Spleen (tissue), 13 donors: Measurements from ENCODE around the gene INTS3. TPM values are rescaled to one million over a fixed set of nuclear protein-coding genes. Genes with fewer than 3 reads are reported as not detected.

Experiments used
- DNase-seq: peaks from one replicate; pipeline ENCODE4 v3.0.0-alpha.2; 2020
- H3K27ac ChIP-seq, 8 donors: fragments of 200-600 bp; sonication (generic) in 7 of 8; 1 replicate in 4 of 8; 2 replicates in 4 of 8; pipeline versions ENCODE4 v1.5.0 to v1.8.0; 2016 to 2021; ENCODE audit warnings: inconsistent platforms in 4 of 8, mild to moderate bottlenecking in 4 of 8, moderate library complexity in 1 of 8
- H3K27me3 ChIP-seq, 7 donors: fragments of 200-600 bp; sonication (generic) in 6 of 7; replicated peaks in 1 of 7; 1 replicate in 4 of 7; 2 replicates in 3 of 7; pipeline versions ENCODE4 v1.5.0 to v1.8.0; 2016 to 2021; ENCODE audit warnings: inconsistent platforms in 3 of 7, mild to moderate bottlenecking in 1 of 7
- H3K36me3 ChIP-seq, 6 donors: fragments of 200-600 bp; sonication (generic) in 5 of 6; 1 replicate in 4 of 6; 2 replicates in 2 of 6; pipeline versions ENCODE4 v1.5.0 to v1.8.0; 2016 to 2021; ENCODE audit warnings: inconsistent platforms in 2 of 6
- H3K4me1 ChIP-seq, 6 donors: fragments of 200-600 bp; sonication (generic) in 5 of 6; 1 replicate in 3 of 6; 2 replicates in 3 of 6; pipeline versions ENCODE4 v1.5.0 to v1.8.0; 2016 to 2021; ENCODE audit warnings: inconsistent platforms in 3 of 6
- H3K4me3 ChIP-seq, 8 donors: fragments of 200-600 bp; sonication (generic) in 7 of 8; 1 replicate in 4 of 8; 2 replicates in 4 of 8; pipeline versions ENCODE4 v1.5.0 to v1.8.0; 2016 to 2021; ENCODE audit warnings: inconsistent platforms in 4 of 8, mild to moderate bottlenecking in 4 of 8, moderate library complexity in 2 of 8
- H3K9me3 ChIP-seq, 8 donors: fragments of 200-600 bp; sonication (generic) in 7 of 8; 1 replicate in 4 of 8; 2 replicates in 4 of 8; pipeline versions ENCODE4 v1.5.0 to v1.8.0; 2016 to 2021; ENCODE audit warnings: inconsistent platforms in 4 of 8
- POLR2A ChIP-seq, 3 donors: fragments of 450-650 bp; IDR thresholded peaks; one replicate each; pipeline ENCODE4 v1.5.1; 2017; ENCODE audit warnings: antibody characterized with exemption in 3 of 3, mild to moderate bottlenecking in 1 of 3
- POLR2AphosphoS5 ChIP-seq, 3 donors: sonication (generic); formaldehyde crosslinking; IDR thresholded peaks; one replicate each; pipeline ENCODE4 v1.5.1; 2017; ENCODE audit warnings: antibody characterized with exemption in 3 of 3
- WGBS, 5 donors: extraction: QIAGEN DNeasy Blood & Tissue Kit in 3 of 5; methylation state at CpG; one replicate each; pipeline versions ENCODE4 v1.1.5 to v1.1.7; 2013 to 2018; 5-methylcytosine and 5-hydroxymethylcytosine counted together
- intact Hi-C: fragments of 100-400 bp; cut with DNase I; formaldehyde crosslinking; loops from one replicate; pipeline ENCODE4 v1.15.0; 2023; ENCODE audit warnings: low total_unique reads
- long read RNA-seq, 2 donors: transcript quantifications; one replicate each; lab custom pipeline, GENCODE V29; 2026
- polyA plus RNA-seq, 3 donors: library from polyadenylated mRNA; stranded (reverse); fragments of 200-250 nt; gene quantifications; one replicate each; pipeline ENCODE4 v1.2.1, GENCODE V29; 2013
- total RNA-seq, 7 donors: library from RNA; depleted of rRNA in 3 of 7; stranded (reverse); fragments of >200 nt in 3 of 7; fragmentation: NEBNext Ultra II Directional in 4 of 7; extraction: Animal tissue kit (Norgen Biotek cat#: 25700) in 4 of 7; gene quantifications; one replicate each; pipeline versions ENCODE4 v1.1.0 to v1.2.1, GENCODE V29; 2016 to 2021
- TF ChIP-seq, protein P1 (sequence below), 11 experiments: fragments of 200-600 bp in 7 of 11; fragments of 450-650 bp in 4 of 11; sonication (generic) in 4 of 11; IDR thresholded peaks in 8 of 11; conservative IDR thresholded peaks in 3 of 11; 1 replicate in 7 of 11; 2 replicates in 4 of 11; pipeline versions ENCODE4 v1.4.0 to v1.8.0; 2016 to 2021; ENCODE audit warnings: antibody characterized with exemption in 11 of 11, inconsistent platforms in 4 of 11, mild to moderate bottlenecking in 1 of 11
- donor health status: healthy with polysubstance abuse.
- donor health status: DM: no; HTN: no; CAD: no; lungs with moderate emphysema.
- donor health status: DM: no; HTN: no; CAD: no.
- donor health status: Bipolar disorder and iron deficiency.
- donor health status: healthy.
- donor health status: DM: no; HTN: no; CAD: no.
- donor health status: DM: yes; HTN: yes; CAD: no.

Gene INTS3, protein sequence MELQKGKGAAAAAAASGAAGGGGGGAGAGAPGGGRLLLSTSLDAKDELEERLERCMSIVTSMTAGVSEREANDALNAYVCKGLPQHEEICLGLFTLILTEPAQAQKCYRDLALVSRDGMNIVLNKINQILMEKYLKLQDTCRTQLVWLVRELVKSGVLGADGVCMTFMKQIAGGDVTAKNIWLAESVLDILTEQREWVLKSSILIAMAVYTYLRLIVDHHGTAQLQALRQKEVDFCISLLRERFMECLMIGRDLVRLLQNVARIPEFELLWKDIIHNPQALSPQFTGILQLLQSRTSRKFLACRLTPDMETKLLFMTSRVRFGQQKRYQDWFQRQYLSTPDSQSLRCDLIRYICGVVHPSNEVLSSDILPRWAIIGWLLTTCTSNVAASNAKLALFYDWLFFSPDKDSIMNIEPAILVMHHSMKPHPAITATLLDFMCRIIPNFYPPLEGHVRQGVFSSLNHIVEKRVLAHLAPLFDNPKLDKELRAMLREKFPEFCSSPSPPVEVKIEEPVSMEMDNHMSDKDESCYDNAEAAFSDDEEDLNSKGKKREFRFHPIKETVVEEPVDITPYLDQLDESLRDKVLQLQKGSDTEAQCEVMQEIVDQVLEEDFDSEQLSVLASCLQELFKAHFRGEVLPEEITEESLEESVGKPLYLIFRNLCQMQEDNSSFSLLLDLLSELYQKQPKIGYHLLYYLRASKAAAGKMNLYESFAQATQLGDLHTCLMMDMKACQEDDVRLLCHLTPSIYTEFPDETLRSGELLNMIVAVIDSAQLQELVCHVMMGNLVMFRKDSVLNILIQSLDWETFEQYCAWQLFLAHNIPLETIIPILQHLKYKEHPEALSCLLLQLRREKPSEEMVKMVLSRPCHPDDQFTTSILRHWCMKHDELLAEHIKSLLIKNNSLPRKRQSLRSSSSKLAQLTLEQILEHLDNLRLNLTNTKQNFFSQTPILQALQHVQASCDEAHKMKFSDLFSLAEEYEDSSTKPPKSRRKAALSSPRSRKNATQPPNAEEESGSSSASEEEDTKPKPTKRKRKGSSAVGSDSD
- total RNA-seq (10 to 100 TPM; 38.1 to 66.2 (median 49.0) TPM), polyA plus RNA-seq (10 to 100 TPM; 24.7 to 51.9 (median 46.6) TPM)
- long read RNA-seq, donor 1, partial matches to known transcripts, result 9 of 10 reads
- long read RNA-seq, donor 1, other reads (novel, unspliced or antisense), result 0 of 10 reads
- long read RNA-seq, donor 2, partial matches to known transcripts, result 12 of 13 reads
- long read RNA-seq, donor 2, other reads (novel, unspliced or antisense), result 0 of 13 reads

DNA sequence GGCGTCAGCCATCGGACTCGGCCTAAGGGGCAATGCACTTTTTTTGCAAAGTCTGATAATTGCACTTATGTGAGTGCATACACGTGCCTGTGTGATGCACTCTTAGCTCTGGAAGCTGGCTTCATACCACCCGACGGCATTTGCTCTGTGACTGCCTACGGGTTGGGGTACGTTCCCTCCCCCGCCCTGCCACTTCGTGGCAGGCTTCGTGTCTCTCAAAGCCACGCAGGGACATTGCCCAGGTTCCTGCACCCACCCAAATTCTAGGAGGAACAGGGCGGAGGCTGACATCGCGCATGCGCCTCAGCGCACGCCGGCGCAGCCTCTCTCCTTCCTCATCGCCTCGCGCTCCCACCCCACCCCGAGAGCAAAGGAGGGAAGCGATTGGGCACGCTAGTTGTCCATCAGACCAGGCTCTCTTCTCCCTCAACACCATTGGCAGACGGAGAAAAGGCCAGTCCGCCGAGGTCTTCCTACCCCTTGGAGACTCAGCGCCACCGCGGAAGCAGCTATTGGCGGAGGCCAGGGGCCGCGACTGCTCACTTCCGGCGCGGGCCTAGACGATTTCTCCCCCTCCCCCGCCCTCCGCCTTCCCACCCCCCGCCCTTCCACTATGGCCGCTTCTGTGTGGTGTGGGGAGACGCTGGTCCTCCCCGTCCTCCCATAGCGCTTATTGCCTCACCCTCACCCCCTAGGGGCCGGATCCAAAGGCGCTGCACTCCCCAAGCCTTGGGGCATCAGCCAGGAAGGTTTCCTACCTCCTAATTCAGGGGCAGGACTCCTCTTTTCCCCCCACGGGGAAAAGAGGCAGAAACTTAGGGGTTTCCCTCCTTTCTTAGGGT is at the start of gene INTS3:
TSS of gene INTS3 (plus strand) at position 588 of the 842 bp plus-strand sequence. CDS start 585 bp downstream, outside the sequence.
- peak in 2 of 3 donors; percentile 17 to 36 for TF ChIP-seq POLR2A (IDR thresholded peaks at IDR 0.05)
- peak; percentile 87 to 90 (median 89) for TF ChIP-seq POLR2AphosphoS5 (IDR thresholded peaks at IDR 0.05)
- TF ChIP-seq, protein P1, sequence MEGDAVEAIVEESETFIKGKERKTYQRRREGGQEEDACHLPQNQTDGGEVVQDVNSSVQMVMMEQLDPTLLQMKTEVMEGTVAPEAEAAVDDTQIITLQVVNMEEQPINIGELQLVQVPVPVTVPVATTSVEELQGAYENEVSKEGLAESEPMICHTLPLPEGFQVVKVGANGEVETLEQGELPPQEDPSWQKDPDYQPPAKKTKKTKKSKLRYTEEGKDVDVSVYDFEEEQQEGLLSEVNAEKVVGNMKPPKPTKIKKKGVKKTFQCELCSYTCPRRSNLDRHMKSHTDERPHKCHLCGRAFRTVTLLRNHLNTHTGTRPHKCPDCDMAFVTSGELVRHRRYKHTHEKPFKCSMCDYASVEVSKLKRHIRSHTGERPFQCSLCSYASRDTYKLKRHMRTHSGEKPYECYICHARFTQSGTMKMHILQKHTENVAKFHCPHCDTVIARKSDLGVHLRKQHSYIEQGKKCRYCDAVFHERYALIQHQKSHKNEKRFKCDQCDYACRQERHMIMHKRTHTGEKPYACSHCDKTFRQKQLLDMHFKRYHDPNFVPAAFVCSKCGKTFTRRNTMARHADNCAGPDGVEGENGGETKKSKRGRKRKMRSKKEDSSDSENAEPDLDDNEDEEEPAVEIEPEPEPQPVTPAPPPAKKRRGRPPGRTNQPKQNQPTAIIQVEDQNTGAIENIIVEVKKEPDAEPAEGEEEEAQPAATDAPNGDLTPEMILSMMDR (IDR thresholded peaks at IDR 0.05 in 8 of 11, conservative IDR thresholded peaks at IDR 0.05 in 3 of 11), result peak in 6 of 11 experiments; percentile 4 to 39 (median 16)
- intact Hi-C loops, result no loop called here
- 0 to 2% (median 1%) methylated on average over 34 to 49 of the region's 49 CpGs for WGBS, 5 donors
- Histone ChIP-seq H3K27ac (peak within 1 kb of the TSS; percentile 93 to 98 (median 97)), H3K4me3 (peak within 1 kb of the TSS; percentile 51 to 80 (median 60)), H3K36me3 (peaks cover 0 to 4% (median 0%) of the 10 kb centered on the region in 6 donors), H3K9me3 (no peaks in the 10 kb centered on the region), H3K4me1 (peaks cover 8 to 41% (median 31%) of the 10 kb centered on the region in 6 donors), H3K27me3 (no peaks in the 10 kb centered on the region)
- DNase-seq, result peak; percentile 100

DNA sequence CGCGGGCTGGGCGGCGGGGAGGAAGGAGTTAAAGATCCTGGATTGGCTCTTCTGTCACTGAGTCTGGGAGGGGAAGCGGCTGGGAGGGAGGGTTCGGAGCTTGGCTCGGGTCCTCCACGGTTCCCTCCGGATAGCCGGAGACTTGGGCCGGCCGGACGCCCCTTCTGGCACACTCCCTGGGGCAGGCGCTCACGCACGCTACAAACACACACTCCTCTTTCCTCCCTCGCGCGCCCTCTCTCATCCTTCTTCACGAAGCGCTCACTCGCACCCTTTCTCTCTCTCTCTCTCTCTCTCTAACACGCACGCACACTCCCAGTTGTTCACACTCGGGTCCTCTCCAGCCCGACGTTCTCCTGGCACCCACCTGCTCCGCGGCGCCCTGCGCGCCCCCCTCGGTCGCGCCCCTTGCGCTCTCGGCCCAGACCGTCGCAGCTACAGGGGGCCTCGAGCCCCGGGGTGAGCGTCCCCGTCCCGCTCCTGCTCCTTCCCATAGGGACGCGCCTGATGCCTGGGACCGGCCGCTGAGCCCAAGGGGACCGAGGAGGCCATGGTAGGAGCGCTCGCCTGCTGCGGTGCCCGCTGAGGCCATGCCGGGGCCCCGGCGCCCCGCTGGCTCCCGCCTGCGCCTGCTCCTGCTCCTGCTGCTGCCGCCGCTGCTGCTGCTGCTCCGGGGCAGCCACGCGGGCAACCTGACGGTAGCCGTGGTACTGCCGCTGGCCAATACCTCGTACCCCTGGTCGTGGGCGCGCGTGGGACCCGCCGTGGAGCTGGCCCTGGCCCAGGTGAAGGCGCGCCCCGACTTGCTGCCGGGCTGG is 49.1 kb upstream of the INTS3 start, which contains the start of gene NPR1:
TSS of gene NPR1 (plus strand) at position 170 of the 818 bp plus-strand sequence. CDS start at position 591, 421 bp downstream.
- no peaks in the 10 kb centered on the region for H3K36me3 ChIP-seq
- peaks cover 24 to 31% (median 26%) of the 10 kb centered on the region in 6 donors for H3K4me1 ChIP-seq
- peak within 1 kb of the TSS in 1 of 8 donors; percentile 11 for H3K27ac ChIP-seq
- no peaks in the 10 kb centered on the region for H3K9me3 ChIP-seq
- intact Hi-C loops, result loop anchor here (5.0 kb wide), 1 partner anchor 69 kb away; no protein-coding TSS in a partner anchor
- peak within 1 kb of the TSS; percentile 39 to 74 (median 50) for H3K4me3 ChIP-seq
- TF ChIP-seq POLR2A (IDR thresholded peaks at IDR 0.05) (no peak), POLR2AphosphoS5 (IDR thresholded peaks at IDR 0.05) (peak in 1 of 3 donors; percentile 35)
- TF ChIP-seq, protein P1 (IDR thresholded peaks at IDR 0.05 in 8 of 11, conservative IDR thresholded peaks at IDR 0.05 in 3 of 11), result no peak
- WGBS, 5 donors, result 1 to 2% (median 2%) methylated on average over 51 to 78 of the region's 78 CpGs
- DNase-seq, result peak; percentile 79
- peaks cover 7 to 52% (median 21%) of the 10 kb centered on the region in 7 donors for H3K27me3 ChIP-seq
